Activated CD8-positive, alpha-beta memory T cell treated with anti-CD3 and anti-CD28 coated beads for 24 hours (primary cell): ENCODE results near the gene MRM2.
"Not testable (repeated sequence)": the region's sequence is repeated elsewhere in the genome, so short reads cannot be mapped to it uniquely, and the experiment has no call there.

Experiments used
- DNase-seq: peaks from one replicate; pipeline ENCODE4 v3.0.0-alpha.2; 2020

MRM2 gene

GRCh38 chr7:2241580-2242540 lies at the start of gene MRM2, which contains the start of gene NUDT1:
Gene MRM2, minus strand, starts transcription at chr7:2242205. Its CDS starts 36 bp downstream, at chr7:2242169.
Gene NUDT1, plus strand, starts transcription at chr7:2242226. Its CDS starts 2,349 bp downstream, at chr7:2244575.
- DNase-seq, result peak; percentile 93

GRCh38 chr7:2290877-2291276 lies 48.9 kb upstream of the MRM2 start:
- no peak for DNase-seq

- DNase-seq, result no peak
These were observed 47.6 kb upstream of the MRM2 start for GRCh38 chr7:2289621-2290020.

GRCh38 chr7:2289111-2289586 lies 47.1 kb upstream of the MRM2 start:
- no peak for DNase-seq

- DNase-seq, result no peak
These were observed 46.5 kb upstream of the MRM2 start for GRCh38 chr7:2288503-2288902.

- no peak for DNase-seq
These were observed 45.7 kb upstream of the MRM2 start for GRCh38 chr7:2287745-2288144.

GRCh38 chr7:2283074-2283473 lies 41.1 kb upstream of the MRM2 start:
- DNase-seq, result no peak

- no peak for DNase-seq
These were observed 40.3 kb upstream of the MRM2 start for GRCh38 chr7:2282185-2282751.

GRCh38 chr7:2281541-2281940 lies 39.5 kb upstream of the MRM2 start:
- no peak for DNase-seq

GRCh38 chr7:2280424-2280823 lies 38.4 kb upstream of the MRM2 start:
- no peak for DNase-seq

- DNase-seq, result no peak
These were observed 37.9 kb upstream of the MRM2 start for GRCh38 chr7:2279896-2280295.

GRCh38 chr7:2278026-2278425 lies 36.0 kb upstream of the MRM2 start:
- DNase-seq, result no peak

- DNase-seq, result no peak
These were observed 34.1 kb upstream of the MRM2 start for GRCh38 chr7:2276107-2276506.

- DNase-seq, result no peak
These were observed 33.1 kb upstream of the MRM2 start for GRCh38 chr7:2275101-2275500.

- no peak for DNase-seq
These were observed 32.7 kb upstream of the MRM2 start for GRCh38 chr7:2274666-2275065.

GRCh38 chr7:2273866-2274265 lies 31.9 kb upstream of the MRM2 start:
- no peak for DNase-seq

GRCh38 chr7:2272031-2272430 lies 30.0 kb upstream of the MRM2 start:
- DNase-seq, result no peak

- DNase-seq, result no peak
These were observed 29.4 kb upstream of the MRM2 start for GRCh38 chr7:2271273-2272026.

GRCh38 chr7:2270495-2270894 lies 28.5 kb upstream of the MRM2 start:
- no peak for DNase-seq

- no peak for DNase-seq
These were observed 28.0 kb upstream of the MRM2 start for GRCh38 chr7:2269991-2270460.

GRCh38 chr7:2269089-2269990 lies 27.3 kb upstream of the MRM2 start:
- DNase-seq, result not testable (repeated sequence)

- no peak for DNase-seq
These were observed 24.9 kb upstream of the MRM2 start for GRCh38 chr7:2266911-2267310.
